Measurements from ENCODE around the gene KCNC2.
"Not testable (repeated sequence)": the region's sequence is repeated elsewhere in the genome, so short reads cannot be mapped to it uniquely, and the experiment has no call there.

KCNC2 gene

DNA sequence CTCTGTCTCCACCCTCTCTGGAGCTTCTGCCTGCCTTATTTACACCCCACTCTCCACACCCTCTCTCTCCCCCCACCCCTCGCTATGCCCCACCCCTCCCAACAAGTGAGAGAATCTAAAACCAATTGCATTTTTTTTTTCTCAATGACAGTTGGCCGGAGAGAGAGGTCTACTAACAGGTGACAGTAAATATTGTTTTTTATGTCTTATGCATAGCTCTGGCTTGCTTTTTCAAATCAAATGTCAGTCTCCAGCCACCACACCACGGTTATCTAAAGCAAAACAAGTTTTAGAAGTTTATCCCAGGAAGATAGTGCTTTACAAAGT, at the start of gene KCNC2:
TSS of gene KCNC2 (minus strand) at position 28 of the 327 bp plus-strand sequence.
- DNase-seq (ENCODE audit: low read depth) = no peak

DNA sequence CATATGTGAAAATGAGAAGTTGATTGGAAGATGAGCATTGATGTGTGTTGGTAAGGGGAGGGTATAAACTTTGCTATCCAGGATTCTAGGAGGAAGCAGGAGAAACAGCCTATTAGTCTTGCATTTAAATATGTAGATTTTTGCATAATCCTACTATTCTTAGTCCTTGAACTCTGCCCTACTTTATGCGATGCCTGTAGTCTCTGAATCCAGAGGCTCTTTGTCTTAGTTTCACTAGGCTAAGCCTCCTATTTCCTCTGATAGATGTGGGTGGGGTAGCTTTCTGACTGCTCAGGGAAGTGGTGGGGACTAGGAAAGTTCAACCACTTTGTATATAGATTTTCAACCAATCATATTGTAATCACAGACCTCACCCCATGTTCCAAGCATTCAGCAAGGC, 49.5 kb upstream of the KCNC2 start:
- DNase-seq (ENCODE audit: low read depth) = no peak

DNA sequence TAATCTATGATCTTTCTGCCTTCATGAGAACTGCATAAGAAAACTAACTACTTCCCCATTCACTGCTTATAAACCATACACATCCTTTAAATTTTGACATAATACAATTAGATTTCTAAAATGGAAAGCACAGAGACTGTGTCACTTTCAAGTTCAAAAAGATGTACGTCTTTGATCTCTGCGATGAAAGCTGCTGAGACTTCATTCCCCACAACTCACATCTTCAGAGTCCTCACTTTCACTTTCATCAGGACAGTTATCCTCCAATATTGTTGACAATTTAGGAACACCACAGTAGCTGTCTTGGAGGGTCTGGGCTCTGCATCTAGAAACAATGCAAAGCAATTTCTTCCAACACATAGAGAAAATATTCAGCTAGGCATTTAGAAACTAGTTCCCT, 47.9 kb upstream of the KCNC2 start:
- no peak for DNase-seq (ENCODE audit: low read depth)

DNA sequence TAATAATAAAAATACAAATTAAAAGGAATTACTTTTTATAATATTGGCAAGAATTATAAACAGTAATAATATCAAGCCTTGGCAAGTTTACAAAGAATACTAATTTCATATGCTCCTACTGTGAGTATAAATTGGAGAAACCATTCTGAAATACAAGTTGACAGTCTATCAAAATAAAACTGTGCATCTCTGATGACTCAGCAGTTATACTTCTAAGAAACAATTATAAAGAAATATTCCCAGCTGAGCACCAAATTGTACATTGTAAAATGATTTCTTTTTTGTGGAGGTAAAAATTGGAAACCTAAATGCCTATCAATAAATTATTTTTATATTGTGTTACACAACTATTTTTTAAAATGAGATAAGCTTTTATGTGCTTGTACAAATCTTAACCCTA, 35.5 kb upstream of the KCNC2 start:
- DNase-seq (ENCODE audit: low read depth) = no peak

- DNase-seq (ENCODE audit: low read depth) = no peak
Measured at GRCh38 chr12:75239987-75240386, 30.3 kb upstream of the KCNC2 start.

GRCh38 chr12:75236206-75236605, 26.6 kb upstream of the KCNC2 start:
- no peak for DNase-seq (ENCODE audit: low read depth)

GRCh38 chr12:75227132-75227531, 17.5 kb upstream of the KCNC2 start:
- DNase-seq (ENCODE audit: low read depth) = no peak

GRCh38 chr12:75212072-75212471, 2.4 kb upstream of the KCNC2 start:
- no peak for DNase-seq (ENCODE audit: low read depth)

- DNase-seq (ENCODE audit: low read depth) = no peak
Measured at GRCh38 chr12:75208856-75209811, 505 bp downstream of the KCNC2 start.

- no peak for DNase-seq (ENCODE audit: low read depth)
Measured at GRCh38 chr12:75207338-75208083, 2.1 kb downstream of the KCNC2 start.

DNA sequence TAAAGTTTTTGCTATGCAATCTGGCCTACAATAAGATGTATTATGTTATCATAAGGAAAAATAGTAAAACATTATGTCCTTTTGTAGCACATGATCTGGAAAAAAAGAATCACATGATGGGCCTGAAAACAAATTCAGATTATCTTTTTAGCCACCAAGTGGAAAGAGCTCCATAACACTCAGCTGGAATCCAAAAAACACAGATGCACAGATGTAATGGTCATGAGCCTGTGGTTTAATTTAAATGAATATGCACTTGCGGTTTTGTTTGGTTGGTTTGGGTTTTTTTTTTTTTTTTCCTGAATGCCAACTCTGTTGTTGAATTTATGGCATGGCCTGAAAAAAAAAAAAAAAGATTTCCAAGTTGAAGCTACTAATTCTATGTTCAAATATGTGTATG, 4.1 kb downstream of the KCNC2 start:
- DNase-seq (ENCODE audit: low read depth) = no peak

- no peak for DNase-seq (ENCODE audit: low read depth)
Measured at GRCh38 chr12:75196865-75197264, 12.8 kb downstream of the KCNC2 start.

DNA sequence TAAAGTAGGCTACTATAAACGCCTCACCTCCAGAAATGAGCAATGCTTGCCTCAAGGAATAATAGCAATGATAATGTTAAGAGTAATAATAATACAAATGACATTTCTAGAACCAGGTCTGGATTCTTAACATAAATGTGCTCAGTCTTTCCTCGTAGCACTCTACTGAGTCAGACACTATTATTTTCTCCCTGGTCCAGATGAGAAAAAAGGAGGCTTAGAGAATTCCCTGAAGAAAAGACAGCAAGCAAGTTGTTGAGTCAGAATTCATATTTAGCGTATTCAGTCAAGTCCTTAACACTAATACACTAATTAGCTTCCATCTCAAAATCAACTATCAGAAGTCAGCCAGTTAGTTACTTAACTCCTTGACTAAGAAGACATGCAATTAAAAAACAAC, 13.2 kb downstream of the KCNC2 start:
- DNase-seq (ENCODE audit: low read depth) = no peak

GRCh38 chr12:75194250-75194649, 15.4 kb downstream of the KCNC2 start:
- DNase-seq (ENCODE audit: low read depth) = no peak

DNA sequence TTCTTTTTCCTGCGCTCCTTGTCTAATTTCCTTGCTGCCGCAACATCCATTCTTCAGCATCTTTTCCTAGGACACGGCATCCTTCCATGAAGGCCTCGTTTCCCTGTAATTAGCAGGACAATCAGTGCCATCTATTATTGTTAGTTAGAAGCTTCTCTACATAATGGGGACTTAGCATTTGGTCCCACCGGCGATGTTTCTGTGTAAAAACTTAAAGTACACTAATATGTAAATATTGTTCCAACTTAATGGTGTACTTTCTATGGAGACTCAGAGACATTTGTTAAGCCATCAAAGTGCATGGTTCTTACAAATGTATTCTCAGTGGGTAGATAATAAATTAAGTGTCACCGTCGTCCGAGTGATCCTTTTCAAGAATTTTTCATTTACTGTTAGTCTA, 17.4 kb downstream of the KCNC2 start:
- DNase-seq (ENCODE audit: low read depth) = no peak

- DNase-seq (ENCODE audit: low read depth) = no peak
Measured at GRCh38 chr12:75190846-75191245, 18.8 kb downstream of the KCNC2 start.

DNA sequence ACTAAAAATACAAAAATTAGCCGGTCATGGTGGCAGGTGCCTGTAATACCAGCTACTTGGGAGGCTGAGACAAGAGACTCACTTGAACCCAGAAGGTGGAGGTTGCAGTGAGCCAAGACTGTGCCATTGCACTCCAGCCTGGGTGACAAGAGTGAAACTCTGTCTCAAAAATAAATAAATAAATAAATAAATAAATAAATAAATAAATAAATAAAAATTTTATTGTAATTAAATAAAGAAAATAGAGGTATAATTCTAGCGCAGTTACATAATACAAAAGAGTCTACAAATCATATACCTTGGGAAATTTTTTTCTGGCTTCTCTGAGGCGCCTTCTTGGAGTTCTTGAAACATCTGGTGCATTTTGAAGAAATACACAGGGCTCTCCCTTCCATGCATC, 23.8 kb downstream of the KCNC2 start:
- DNase-seq (ENCODE audit: low read depth) = not testable (repeated sequence)

GRCh38 chr12:75184516-75184915, 25.1 kb downstream of the KCNC2 start:
- DNase-seq (ENCODE audit: low read depth) = no peak

DNA sequence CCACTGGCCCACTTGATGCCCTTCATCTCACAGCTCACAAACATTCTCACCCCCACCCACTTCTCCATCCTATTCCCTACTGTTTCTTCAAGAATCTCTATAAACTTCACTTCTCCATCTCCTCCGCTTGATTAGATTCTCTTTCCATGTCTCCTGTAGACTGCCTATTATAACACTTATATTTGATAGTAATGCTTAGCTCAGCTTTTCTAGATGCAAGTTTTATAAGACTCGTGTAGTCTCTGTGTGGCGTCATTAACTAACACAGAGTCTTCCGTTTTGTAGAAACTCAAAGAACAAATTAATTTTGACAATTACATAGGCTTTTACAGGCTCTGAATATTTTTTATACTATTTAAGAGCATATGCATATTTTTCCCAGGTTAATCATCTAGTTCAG, 25.7 kb downstream of the KCNC2 start:
- DNase-seq (ENCODE audit: low read depth) = no peak

DNA sequence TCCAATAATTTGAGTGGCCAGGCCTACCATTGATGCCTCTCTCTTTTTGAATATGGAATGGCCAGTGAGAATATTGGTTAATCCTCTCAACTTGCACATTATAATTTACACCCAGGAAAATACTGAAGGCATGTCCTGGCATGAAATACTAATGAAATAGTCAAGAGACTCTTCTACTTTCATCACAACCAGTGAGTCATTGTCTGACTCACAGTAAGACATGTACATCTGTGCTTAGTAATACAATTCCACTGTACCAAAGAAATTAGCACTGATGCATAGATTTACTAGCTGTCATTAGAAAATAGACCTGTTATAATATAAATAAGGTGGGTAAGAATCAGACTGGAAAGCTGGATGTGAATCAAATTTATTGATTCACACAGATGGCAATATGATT, 31.6 kb downstream of the KCNC2 start:
- peak; percentile 73 for DNase-seq (ENCODE audit: low read depth)

DNA sequence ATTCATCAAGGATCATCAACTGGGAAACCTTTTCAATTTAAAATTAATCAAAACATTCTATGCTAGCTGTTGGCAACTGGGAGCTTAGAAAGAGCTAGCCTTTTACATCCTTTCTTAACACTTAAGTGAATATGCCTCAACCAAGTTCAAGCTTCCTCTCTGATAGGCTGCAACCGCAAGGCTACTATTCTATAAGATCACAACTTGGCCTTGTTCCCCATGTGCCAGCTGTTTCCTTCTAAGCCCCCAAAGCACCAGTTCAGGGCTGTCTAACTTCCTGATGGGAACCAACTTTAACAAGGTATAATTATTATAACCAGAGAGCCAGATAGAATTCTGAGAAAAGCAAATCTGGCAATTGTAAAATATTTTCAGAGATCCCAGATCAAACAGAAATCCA, 37.0 kb downstream of the KCNC2 start:
- no peak for DNase-seq (ENCODE audit: low read depth)

GRCh38 chr12:75170640-75171185, 38.9 kb downstream of the KCNC2 start:
- no peak for DNase-seq (ENCODE audit: low read depth)

- no peak for DNase-seq (ENCODE audit: low read depth)
Measured at GRCh38 chr12:75162845-75163244, 46.8 kb downstream of the KCNC2 start.
